HUDEP-2 (cell line): ENCODE results near the gene TOP3B.
"Not testable (repeated sequence)": the region's sequence is repeated elsewhere in the genome, so short reads cannot be mapped to it uniquely, and the experiment has no call there.

ENCODE experiments used
- DNase-seq, 76 experiments: peaks; one replicate each; lab custom pipeline; 2025; ENCODE audit not compliant: unreplicated experiment in 76 of 76; lab: John Stamatoyannopoulos, UW

Gene TOP3B

GRCh38 chr22:21910367-21910766 is 72.2 kb downstream of the TOP3B start:
- not testable (repeated sequence) for DNase-seq

GRCh38 chr22:21909871-21910270 is 72.7 kb downstream of the TOP3B start:
- DNase-seq = no peak

- no peak for DNase-seq
Measured at GRCh38 chr22:21907638-21908522, 74.7 kb downstream of the TOP3B start.
